Cardiac fibroblast (primary cell): ENCODE data around the gene TULP4.

Source experiments
- DNase-seq, 2 donors: peaks; one replicate each; pipeline versions ENCODE4 v3.0.0 to v3.0.0-alpha.2; 2010; ENCODE audit warnings: low read depth in 2 of 2
- H3K4me3 ChIP-seq, 2 donors: replicated peaks in 1 of 2; 1 replicate in 1 of 2; 2 replicates in 1 of 2; pipeline ENCODE4 v1.5.1; 2011; ENCODE audit warnings: low read depth in 2 of 2, low read length in 2 of 2, mild to moderate bottlenecking in 2 of 2, moderate library complexity in 1 of 2
- TF ChIP-seq, protein P1 (sequence below): IDR thresholded peaks from one replicate; pipeline ENCODE4 v1.5.1; 2011; ENCODE audit warnings: low read depth, mild to moderate bottlenecking, low read length, inconsistent platforms

Gene TULP4

DNA sequence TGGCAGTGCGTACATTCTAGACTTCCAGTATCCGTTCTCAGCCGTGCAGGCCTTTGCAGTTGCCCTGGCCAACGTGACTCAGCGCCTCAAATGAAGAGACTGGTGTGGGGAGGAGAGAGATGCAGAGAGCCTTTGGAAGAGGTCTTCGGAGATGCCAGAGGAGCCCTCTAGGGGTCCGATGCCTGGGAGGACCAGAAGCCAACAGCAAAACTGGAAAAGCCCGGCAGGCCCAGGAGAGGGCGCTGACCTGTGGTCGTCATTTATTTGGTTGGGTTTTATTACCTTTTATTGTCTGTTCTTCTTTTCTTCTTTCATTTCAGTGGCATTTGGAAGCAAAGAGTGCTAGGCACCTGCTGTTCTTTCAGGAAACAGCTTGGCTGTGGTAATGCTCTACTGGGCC, 194.3 kb downstream of the TULP4 start:
- no peak overlapping the region for H3K4me3 ChIP-seq
- DNase-seq: no peak
- TF ChIP-seq, protein P1, sequence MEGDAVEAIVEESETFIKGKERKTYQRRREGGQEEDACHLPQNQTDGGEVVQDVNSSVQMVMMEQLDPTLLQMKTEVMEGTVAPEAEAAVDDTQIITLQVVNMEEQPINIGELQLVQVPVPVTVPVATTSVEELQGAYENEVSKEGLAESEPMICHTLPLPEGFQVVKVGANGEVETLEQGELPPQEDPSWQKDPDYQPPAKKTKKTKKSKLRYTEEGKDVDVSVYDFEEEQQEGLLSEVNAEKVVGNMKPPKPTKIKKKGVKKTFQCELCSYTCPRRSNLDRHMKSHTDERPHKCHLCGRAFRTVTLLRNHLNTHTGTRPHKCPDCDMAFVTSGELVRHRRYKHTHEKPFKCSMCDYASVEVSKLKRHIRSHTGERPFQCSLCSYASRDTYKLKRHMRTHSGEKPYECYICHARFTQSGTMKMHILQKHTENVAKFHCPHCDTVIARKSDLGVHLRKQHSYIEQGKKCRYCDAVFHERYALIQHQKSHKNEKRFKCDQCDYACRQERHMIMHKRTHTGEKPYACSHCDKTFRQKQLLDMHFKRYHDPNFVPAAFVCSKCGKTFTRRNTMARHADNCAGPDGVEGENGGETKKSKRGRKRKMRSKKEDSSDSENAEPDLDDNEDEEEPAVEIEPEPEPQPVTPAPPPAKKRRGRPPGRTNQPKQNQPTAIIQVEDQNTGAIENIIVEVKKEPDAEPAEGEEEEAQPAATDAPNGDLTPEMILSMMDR: no peak

DNA sequence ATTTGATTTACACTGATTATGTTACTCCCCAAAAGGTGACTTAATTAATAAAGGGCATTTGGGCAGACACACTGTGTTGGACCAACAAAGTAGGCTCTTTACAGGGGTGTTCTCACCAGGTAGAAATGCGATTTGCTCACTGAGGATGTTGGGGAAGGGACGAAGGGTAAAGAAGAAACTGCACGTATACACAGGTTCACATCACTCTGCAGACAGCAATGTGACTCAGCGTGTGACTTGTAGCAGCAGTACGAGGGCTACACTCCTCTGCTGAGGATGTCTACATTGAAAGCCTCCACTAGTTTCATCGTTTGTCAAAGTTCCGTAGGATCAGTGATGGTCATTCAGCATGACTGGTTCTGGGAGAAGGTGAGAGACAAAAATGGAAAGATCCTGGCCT, 194.9 kb downstream of the TULP4 start:
- no peak overlapping the region for H3K4me3 ChIP-seq
- DNase-seq: no peak
- TF ChIP-seq, protein P1: no peak

DNA sequence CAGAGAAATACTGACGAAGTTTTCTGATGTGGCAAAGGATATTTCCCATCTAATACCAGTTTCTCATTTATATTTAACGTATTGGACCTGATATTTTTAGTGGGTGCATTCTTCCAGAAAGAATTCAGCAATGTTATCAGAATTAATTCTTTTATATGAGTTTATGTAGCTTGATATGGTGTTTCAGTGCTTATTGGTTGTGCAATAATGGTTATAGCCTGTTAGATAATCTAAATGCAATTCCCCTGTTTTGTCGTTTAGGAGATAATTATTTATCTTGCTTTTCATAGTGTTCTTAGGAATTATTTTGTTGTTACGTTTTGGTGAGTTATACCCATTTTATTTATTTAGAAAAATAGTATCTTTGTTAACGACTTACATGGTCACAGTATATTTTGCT, 196.2 kb downstream of the TULP4 start:
- H3K4me3 ChIP-seq: no peak overlapping the region
- TF ChIP-seq, protein P1: no peak
- no peak for DNase-seq

DNA sequence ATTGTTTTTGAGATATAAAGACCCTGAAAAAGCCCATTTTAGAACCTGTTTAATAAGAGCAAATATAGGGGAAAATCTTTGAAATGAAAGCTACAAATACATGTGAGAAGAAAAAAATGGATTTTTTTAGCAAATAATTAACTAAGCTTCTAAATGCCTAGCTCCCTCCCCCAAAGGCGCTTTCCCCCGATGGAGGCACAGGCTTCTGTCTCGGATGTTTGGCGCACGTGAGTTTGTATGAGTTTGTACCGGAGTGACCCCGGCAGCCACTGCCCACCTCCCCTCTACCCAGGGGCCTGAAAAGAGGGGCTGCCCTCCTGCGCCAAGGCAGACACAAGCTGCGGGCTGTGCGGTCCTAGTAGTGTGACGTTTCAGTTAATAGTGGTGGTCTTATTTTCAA, 197.2 kb downstream of the TULP4 start:
- DNase-seq: no peak
- TF ChIP-seq, protein P1: no peak
- no peak overlapping the region for H3K4me3 ChIP-seq

DNA sequence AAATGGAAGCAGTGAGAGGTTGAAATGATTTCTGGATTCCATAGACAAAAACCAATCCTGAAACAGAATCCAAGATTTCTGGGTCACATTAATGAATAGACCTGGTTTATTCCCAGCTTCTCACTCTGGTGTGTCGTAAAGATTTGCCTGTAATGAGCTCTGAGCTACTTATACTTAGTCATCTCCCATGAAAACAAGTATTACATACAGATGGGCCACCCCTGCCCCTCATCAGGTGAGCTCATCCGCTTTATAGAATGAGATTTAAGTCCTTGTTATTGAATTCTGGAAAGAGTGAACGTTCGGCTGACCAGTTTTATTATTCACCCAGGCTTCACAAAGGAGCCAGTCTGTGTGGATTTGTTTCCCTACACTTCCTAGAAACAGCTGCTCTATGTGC, 200.5 kb downstream of the TULP4 start:
- TF ChIP-seq, protein P1: no peak
- DNase-seq: no peak
- H3K4me3 ChIP-seq: no peak overlapping the region

DNA sequence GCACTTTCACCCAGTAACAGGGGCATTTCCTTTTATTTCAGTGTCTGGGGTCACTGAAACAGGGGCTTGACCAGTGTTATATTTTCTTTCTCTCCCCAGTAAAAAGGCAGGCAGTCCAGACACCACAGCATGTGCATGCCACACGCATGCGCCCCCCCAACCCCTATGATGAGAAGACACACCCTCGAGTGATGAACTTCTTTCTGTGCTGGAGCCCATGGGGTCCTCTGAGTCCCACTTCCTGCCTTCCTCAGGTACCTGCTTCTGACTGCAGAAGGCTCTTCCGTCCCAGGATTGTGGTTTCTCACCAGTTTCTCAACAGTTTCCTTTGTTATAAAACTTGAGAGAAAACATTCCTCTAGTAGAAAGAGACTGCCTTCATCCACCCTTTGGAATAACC, 201.9 kb downstream of the TULP4 start:
- H3K4me3 ChIP-seq: no peak overlapping the region
- TF ChIP-seq, protein P1: no peak
- no peak for DNase-seq

DNA sequence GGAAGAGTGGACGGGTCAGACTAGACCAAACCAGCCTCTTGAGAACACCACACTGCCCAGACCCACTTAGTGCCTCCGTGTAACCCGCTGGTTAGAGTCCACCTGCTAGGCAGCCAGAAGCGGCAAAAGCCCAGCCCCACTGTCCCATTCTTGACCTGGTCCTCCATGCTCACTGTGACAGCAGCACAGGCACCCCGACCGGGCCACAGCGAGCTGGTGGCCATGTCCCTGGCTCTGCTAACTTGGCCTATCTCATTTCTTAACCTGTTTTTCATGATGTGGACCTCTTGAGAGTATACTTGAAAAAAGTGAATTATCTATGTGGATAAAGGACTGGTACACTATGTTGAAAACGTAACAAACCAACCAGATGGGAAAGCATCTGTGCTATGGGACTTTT, 202.7 kb downstream of the TULP4 start:
- no peak overlapping the region for H3K4me3 ChIP-seq
- no peak for DNase-seq
- TF ChIP-seq, protein P1: no peak
